Left lung (tissue), 10 donors: ENCODE results near the gene TMX4. TPM values are rescaled to one million over a fixed set of nuclear protein-coding genes. Genes with fewer than 3 reads are reported as not detected.

Experiments used
- ATAC-seq: fragments of 200-7000 bp; cut with Tn5 transposase; one replicate; pipeline ENCODE4 v1.9.1; 2020; ENCODE audit warnings: moderate library complexity
- DNase-seq, 4 donors: peaks; one replicate each; pipeline ENCODE4 v3.0.0-alpha.2; 2013 to 2020
- H3K27ac ChIP-seq, 2 donors: fragments of 200-600 bp; sonication (generic) in 1 of 2; one replicate each; pipeline versions ENCODE4 v1.5.0 to v1.8.0; 2020 to 2021
- H3K27me3 ChIP-seq, 2 donors: fragments of 200-600 bp; sonication (generic) in 1 of 2; one replicate each; pipeline versions ENCODE4 v1.5.0 to v1.8.0; 2020 to 2021
- H3K36me3 ChIP-seq, 2 donors: fragments of 200-600 bp; sonication (generic) in 1 of 2; one replicate each; pipeline versions ENCODE4 v1.5.0 to v1.8.0; 2020 to 2021
- H3K4me1 ChIP-seq, 2 donors: fragments of 200-600 bp; one replicate each; pipeline ENCODE4 v1.8.0; 2021
- H3K4me3 ChIP-seq, 2 donors: fragments of 200-600 bp; sonication (generic) in 1 of 2; one replicate each; pipeline versions ENCODE4 v1.5.0 to v1.8.0; 2020 to 2021; ENCODE audit warnings: mild to moderate bottlenecking in 1 of 2
- H3K9me3 ChIP-seq, 2 donors: fragments of 200-600 bp; sonication (generic) in 1 of 2; one replicate each; pipeline versions ENCODE4 v1.5.0 to v1.8.0; 2020 to 2021
- intact Hi-C, 2 donors: fragments of 100-400 bp; cut with DNase I; formaldehyde crosslinking; loops; one replicate each; pipeline versions ENCODE4 v1.11.2 to v1.14.2; 2022
- polyA plus RNA-seq, 6 donors: library from polyadenylated mRNA; unstranded; fragments of 120-200 nt; gene quantifications; one replicate each; pipeline ENCODE4 v1.2.1, GENCODE V29; 2013; ENCODE audit not compliant: insufficient read length in 6 of 6
- total RNA-seq, 2 donors: library from RNA; stranded (reverse); fragmentation: NEBNext Ultra II Directional; extraction: Animal tissue kit (Norgen Biotek cat#: 25700); gene quantifications; one replicate each; pipeline ENCODE4 v1.2.1, GENCODE V29; 2021
- TF ChIP-seq, protein P1 (sequence below), 2 donors: fragments of 200-600 bp; sonication (generic) in 1 of 2; IDR thresholded peaks; one replicate each; pipeline versions ENCODE4 v1.5.0 to v1.8.0; 2021; ENCODE audit warnings: antibody characterized with exemption in 2 of 2
- donor health status: DM: no; HTN: yes; CAD: no.
- donor health status: DM: no; HTN: no; CAD: no.

The TMX4 gene
- total and polyA plus RNA-seq, 8 donors = 21.2 to 45.2 (median 25.6) TPM

- TF ChIP-seq, protein P1, sequence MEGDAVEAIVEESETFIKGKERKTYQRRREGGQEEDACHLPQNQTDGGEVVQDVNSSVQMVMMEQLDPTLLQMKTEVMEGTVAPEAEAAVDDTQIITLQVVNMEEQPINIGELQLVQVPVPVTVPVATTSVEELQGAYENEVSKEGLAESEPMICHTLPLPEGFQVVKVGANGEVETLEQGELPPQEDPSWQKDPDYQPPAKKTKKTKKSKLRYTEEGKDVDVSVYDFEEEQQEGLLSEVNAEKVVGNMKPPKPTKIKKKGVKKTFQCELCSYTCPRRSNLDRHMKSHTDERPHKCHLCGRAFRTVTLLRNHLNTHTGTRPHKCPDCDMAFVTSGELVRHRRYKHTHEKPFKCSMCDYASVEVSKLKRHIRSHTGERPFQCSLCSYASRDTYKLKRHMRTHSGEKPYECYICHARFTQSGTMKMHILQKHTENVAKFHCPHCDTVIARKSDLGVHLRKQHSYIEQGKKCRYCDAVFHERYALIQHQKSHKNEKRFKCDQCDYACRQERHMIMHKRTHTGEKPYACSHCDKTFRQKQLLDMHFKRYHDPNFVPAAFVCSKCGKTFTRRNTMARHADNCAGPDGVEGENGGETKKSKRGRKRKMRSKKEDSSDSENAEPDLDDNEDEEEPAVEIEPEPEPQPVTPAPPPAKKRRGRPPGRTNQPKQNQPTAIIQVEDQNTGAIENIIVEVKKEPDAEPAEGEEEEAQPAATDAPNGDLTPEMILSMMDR (IDR thresholded peaks at IDR 0.05) = no peak
- ATAC-seq = no peak
- H3K4me3 ChIP-seq = no peak overlapping the region
- intact Hi-C loops = no loop called here
- H3K4me1 ChIP-seq = no peaks in the 10 kb centered on the region
- no peak overlapping the region for H3K27ac ChIP-seq
- peaks cover 0 to 6% of the 10 kb centered on the region in 2 donors for H3K9me3 ChIP-seq
- H3K36me3 ChIP-seq = peaks cover 0 to 87% of the 10 kb centered on the region in 2 donors
- DNase-seq = no peak
- H3K27me3 ChIP-seq = no peaks in the 10 kb centered on the region
Measured at GRCh38 chr20:7996898-7997297, 22.7 kb downstream of the TMX4 start.

GRCh38 chr20:7994809-7995208, 24.8 kb downstream of the TMX4 start:
- H3K36me3 ChIP-seq = peaks cover 0 to 74% of the 10 kb centered on the region in 2 donors
- H3K4me1 ChIP-seq = no peaks in the 10 kb centered on the region
- ATAC-seq (no peak), DNase-seq (no peak)
- peaks cover 0 to 6% of the 10 kb centered on the region in 2 donors for H3K9me3 ChIP-seq
- TF ChIP-seq, protein P1 (IDR thresholded peaks at IDR 0.05) = no peak
- H3K4me3 ChIP-seq = no peak overlapping the region
- intact Hi-C loops = no loop called here
- no peaks in the 10 kb centered on the region for H3K27me3 ChIP-seq
- H3K27ac ChIP-seq = no peak overlapping the region

DNA sequence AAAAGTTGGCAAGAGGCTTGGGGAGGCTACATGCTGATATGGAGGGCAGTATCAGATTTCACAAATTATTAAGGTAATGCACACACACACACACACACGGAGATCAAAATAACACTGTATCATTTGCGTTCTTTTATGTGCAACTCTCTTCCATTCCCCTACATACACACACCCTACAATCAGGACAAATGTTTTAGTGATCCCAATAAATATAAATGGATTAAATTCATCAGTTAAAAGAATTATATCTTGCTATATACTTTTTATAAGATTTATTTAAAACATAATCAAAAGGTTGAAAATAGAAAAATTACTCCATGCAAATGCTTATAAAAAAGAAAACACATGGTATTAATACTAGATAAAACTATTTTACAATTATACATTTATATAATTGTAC, 25.9 kb downstream of the TMX4 start:
- intact Hi-C loops = no loop called here
- H3K9me3 ChIP-seq = peaks cover 0 to 6% of the 10 kb centered on the region in 2 donors
- no peak overlapping the region for H3K4me3 ChIP-seq
- no peaks in the 10 kb centered on the region for H3K4me1 ChIP-seq
- DNase-seq (no peak), ATAC-seq (no peak)
- peaks cover 0 to 63% of the 10 kb centered on the region in 2 donors for H3K36me3 ChIP-seq
- no peak overlapping the region for H3K27ac ChIP-seq
- TF ChIP-seq, protein P1 (IDR thresholded peaks at IDR 0.05) = no peak
- no peaks in the 10 kb centered on the region for H3K27me3 ChIP-seq

DNA sequence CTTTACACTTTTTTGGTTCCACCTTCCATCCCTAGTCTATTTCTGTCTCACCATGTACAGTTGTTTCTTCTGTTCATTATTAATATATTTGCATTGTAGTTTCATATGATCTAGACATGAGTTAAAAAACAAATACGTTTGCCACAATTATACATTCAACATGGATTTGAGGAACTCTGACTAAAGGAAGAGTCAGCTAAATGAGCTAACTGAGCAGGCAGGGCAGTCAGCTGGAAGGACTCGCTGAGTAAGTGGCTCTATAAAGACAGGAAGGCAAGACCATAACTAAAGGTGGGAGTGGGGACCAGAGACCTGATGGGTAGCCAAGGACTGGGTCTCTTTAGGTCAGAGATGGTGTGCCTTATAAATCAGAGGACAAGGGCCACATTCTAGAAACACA, 26.3 kb downstream of the TMX4 start:
- peaks cover 0 to 6% of the 10 kb centered on the region in 2 donors for H3K9me3 ChIP-seq
- DNase-seq (no peak), ATAC-seq (no peak)
- no peaks in the 10 kb centered on the region for H3K27me3 ChIP-seq
- H3K4me3 ChIP-seq = no peak overlapping the region
- H3K36me3 ChIP-seq = peaks cover 0 to 59% of the 10 kb centered on the region in 2 donors
- TF ChIP-seq, protein P1 (IDR thresholded peaks at IDR 0.05) = no peak
- intact Hi-C loops = no loop called here
- no peaks in the 10 kb centered on the region for H3K4me1 ChIP-seq
- H3K27ac ChIP-seq = no peak overlapping the region

DNA sequence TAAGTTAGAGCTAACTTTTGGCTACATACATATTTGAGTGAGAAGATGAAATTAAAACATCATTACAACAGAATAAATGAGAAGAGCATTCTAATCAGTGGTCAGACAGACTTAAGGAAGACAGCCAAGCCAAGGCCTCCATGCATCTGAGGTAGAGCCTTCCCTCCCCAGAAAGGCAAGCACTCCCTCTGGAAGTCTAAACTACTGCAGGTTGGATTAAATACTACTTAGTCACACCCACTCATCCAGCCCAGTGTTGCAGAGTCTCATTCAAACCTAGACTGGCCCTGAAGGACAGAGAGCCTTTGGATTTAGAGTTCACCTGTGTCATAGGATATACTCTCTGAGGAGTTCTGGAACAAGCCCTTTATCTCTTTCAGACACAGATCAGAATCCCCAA, 29.2 kb downstream of the TMX4 start:
- Histone ChIP-seq H3K27me3 (no peaks in the 10 kb centered on the region), H3K27ac (no peak overlapping the region), H3K36me3 (peaks cover 0 to 30% of the 10 kb centered on the region in 2 donors), H3K9me3 (peaks cover 0 to 6% of the 10 kb centered on the region in 2 donors), H3K4me3 (no peak overlapping the region), H3K4me1 (no peaks in the 10 kb centered on the region)
- intact Hi-C loops = no loop called here
- TF ChIP-seq, protein P1 (IDR thresholded peaks at IDR 0.05) = no peak
- no peak for ATAC-seq
- DNase-seq = no peak
